SKM-1 treated with dmso at 0.1 percent for 144 hours (cell line): Measurements from ENCODE around the gene RETREG3.
A peak's percentile ranks its signal among the peaks of the same experiment; 100 is the strongest.
"Not testable (repeated sequence)": the region's sequence is repeated elsewhere in the genome, so short reads cannot be mapped to it uniquely, and the experiment has no call there.

Experiments
- DNase-seq: peaks from one replicate; lab custom pipeline; 2025; ENCODE audit not compliant: unreplicated experiment; lab: John Stamatoyannopoulos, UW

Gene RETREG3

GRCh38 chr17:42553866-42554249 lies 55.3 kb downstream of the RETREG3 start:
- DNase-seq: no peak

GRCh38 chr17:42553161-42553818 lies 55.9 kb downstream of the RETREG3 start:
- no peak for DNase-seq

GRCh38 chr17:42552736-42553135 lies 56.4 kb downstream of the RETREG3 start, which contains the start of gene HSD17B1:
HSD17B1 (plus strand) TSS chr17:42552923; CDS start chr17:42552934, 11 bp downstream.
- not testable (repeated sequence) for DNase-seq

GRCh38 chr17:42548993-42549755 lies 60.0 kb downstream of the RETREG3 start:
- DNase-seq: no peak

GRCh38 chr17:42548070-42548837 lies 60.9 kb downstream of the RETREG3 start:
- DNase-seq: no peak

GRCh38 chr17:42547698-42548069 lies 61.5 kb downstream of the RETREG3 start:
- DNase-seq: no peak

GRCh38 chr17:42547001-42547461 lies 62.1 kb downstream of the RETREG3 start:
- DNase-seq: no peak

GRCh38 chr17:42545755-42546505 lies 63.2 kb downstream of the RETREG3 start:
- not testable (repeated sequence) for DNase-seq

- DNase-seq: no peak
Observed at GRCh38 chr17:42544874-42545283, 64.3 kb downstream of the RETREG3 start.

- no peak for DNase-seq
Observed at GRCh38 chr17:42543190-42544079, 65.7 kb downstream of the RETREG3 start.

GRCh38 chr17:42541041-42541833 lies 67.9 kb downstream of the RETREG3 start:
- no peak for DNase-seq

GRCh38 chr17:42540558-42540957 lies 68.6 kb downstream of the RETREG3 start:
- DNase-seq: not testable (repeated sequence)

GRCh38 chr17:42538482-42538881 lies 70.7 kb downstream of the RETREG3 start:
- DNase-seq: no peak

GRCh38 chr17:42537826-42538451 lies 71.2 kb downstream of the RETREG3 start:
- DNase-seq: no peak

- DNase-seq: no peak
Observed at GRCh38 chr17:42537156-42537805, 71.9 kb downstream of the RETREG3 start.

- peak; percentile 51 for DNase-seq
Observed at GRCh38 chr17:42536372-42537155, 72.6 kb downstream of the RETREG3 start.

GRCh38 chr17:42536048-42536371 lies 73.2 kb downstream of the RETREG3 start, which contains the start of gene NAGLU:
NAGLU (plus strand) TSS chr17:42536241; CDS start chr17:42536273, 32 bp downstream.
- DNase-seq: peak; percentile 83
